NT2/D1 (cell line): ENCODE data around the gene SLIT1.

Experiments
- DNase-seq: peaks from one replicate; pipeline ENCODE4 v3.0.0-alpha.2; 2011; ENCODE audit warnings: low read depth, low spot score
- H3K27me3 ChIP-seq: 2 replicates; pipeline ENCODE4 v1.6.0; 2011; ENCODE audit warnings: mild to moderate bottlenecking; ENCODE audit not compliant: insufficient read length, insufficient read depth
- H3K36me3 ChIP-seq: 2 replicates; pipeline ENCODE4 v1.6.1; 2011; ENCODE audit warnings: mild to moderate bottlenecking, low read length, mixed read lengths; ENCODE audit not compliant: insufficient read depth, insufficient read length
- H3K4me1 ChIP-seq: 2 replicates; pipeline ENCODE4 v1.5.1; 2011; ENCODE audit not compliant: insufficient read depth, insufficient read length
- H3K4me3 ChIP-seq: 2 replicates; pipeline ENCODE4 v1.5.1; 2011; ENCODE audit warnings: low read depth; ENCODE audit not compliant: insufficient read length
- H3K9ac ChIP-seq: 2 replicates; pipeline ENCODE4 v1.6.0; 2011; ENCODE audit warnings: low read depth; ENCODE audit not compliant: insufficient read length
- H3K9me3 ChIP-seq: 2 replicates; pipeline ENCODE4 v1.5.1; 2011; ENCODE audit warnings: mild to moderate bottlenecking, low read length; ENCODE audit not compliant: insufficient read depth
- SUZ12 ChIP-seq: IDR thresholded peaks from 2 replicates; pipeline ENCODE4 v1.6.1; 2011; ENCODE audit not compliant: insufficient read length, insufficient read depth; ENCODE audit errors: extremely low read depth
- YY1 ChIP-seq: IDR thresholded peaks from 2 replicates; pipeline ENCODE4 v1.6.1; 2011; ENCODE audit not compliant: insufficient read length, insufficient read depth
- ZNF274 ChIP-seq: IDR thresholded peaks from 2 replicates; pipeline ENCODE4 v1.6.1; 2011; ENCODE audit warnings: mild to moderate bottlenecking, low read depth, low read length

Gene SLIT1

DNA sequence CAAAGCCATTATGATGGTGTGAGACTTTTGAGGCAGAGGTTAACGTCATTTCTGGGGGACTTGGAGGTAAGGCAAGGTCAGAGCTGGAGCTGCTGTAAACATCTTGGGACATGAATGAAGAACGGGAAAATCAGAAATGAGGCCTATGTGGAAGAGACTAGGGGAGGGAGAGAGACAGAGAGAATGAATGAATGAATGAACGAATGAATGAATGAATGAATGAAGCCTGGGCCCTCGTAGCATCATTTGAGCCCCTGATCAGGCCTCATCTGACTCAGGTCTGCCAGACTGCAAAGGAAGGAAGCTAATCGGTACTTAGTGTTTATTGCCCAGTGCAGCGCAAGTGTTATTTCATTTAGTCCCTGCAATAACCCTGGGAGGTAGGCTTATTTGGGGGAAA is 79.6 kb downstream of the SLIT1 start:
- no peak for TF ChIP-seq ZNF274
- no peak for TF ChIP-seq SUZ12
- TF ChIP-seq YY1: no peak

DNA sequence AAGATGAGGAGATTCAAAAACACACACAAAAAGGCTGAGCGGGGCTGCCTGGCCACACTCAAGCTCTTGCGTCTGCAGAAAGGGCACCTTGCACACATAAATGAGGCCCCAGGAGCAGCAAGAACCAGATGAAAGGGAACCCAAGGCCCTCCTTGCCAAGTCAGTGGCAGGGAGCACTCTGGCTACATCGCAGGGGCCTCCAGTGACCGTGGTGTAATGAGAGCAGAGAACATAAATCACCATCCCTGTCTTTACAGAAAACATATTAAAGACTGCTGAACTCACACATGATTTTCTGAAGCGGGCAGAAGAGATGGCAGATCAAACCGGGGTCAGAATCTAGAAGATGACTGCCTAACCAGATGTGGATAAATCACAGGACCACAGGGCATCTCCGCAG is 80.5 kb downstream of the SLIT1 start:
- no peaks in the 10 kb centered on the region for H3K36me3 ChIP-seq
- no peaks in the 10 kb centered on the region for H3K9me3 ChIP-seq
- TF ChIP-seq YY1: no peak
- no peak for TF ChIP-seq ZNF274
- no peak for TF ChIP-seq SUZ12
- DNase-seq: no peak
- no peak overlapping the region for H3K9ac ChIP-seq
- H3K27me3 ChIP-seq: no peaks in the 10 kb centered on the region
- no peak overlapping the region for H3K4me3 ChIP-seq
- H3K4me1 ChIP-seq: peaks cover 10% of the 10 kb centered on the region

More for the DNA sequence above, 79.6 kb downstream of the SLIT1 start:
- Histone ChIP-seq H3K4me3 (no peak overlapping the region), H3K27me3 (no peaks in the 10 kb centered on the region), H3K36me3 (no peaks in the 10 kb centered on the region), H3K9ac (no peak overlapping the region), H3K9me3 (no peaks in the 10 kb centered on the region), H3K4me1 (peaks cover 6% of the 10 kb centered on the region)
- DNase-seq: no peak

DNA sequence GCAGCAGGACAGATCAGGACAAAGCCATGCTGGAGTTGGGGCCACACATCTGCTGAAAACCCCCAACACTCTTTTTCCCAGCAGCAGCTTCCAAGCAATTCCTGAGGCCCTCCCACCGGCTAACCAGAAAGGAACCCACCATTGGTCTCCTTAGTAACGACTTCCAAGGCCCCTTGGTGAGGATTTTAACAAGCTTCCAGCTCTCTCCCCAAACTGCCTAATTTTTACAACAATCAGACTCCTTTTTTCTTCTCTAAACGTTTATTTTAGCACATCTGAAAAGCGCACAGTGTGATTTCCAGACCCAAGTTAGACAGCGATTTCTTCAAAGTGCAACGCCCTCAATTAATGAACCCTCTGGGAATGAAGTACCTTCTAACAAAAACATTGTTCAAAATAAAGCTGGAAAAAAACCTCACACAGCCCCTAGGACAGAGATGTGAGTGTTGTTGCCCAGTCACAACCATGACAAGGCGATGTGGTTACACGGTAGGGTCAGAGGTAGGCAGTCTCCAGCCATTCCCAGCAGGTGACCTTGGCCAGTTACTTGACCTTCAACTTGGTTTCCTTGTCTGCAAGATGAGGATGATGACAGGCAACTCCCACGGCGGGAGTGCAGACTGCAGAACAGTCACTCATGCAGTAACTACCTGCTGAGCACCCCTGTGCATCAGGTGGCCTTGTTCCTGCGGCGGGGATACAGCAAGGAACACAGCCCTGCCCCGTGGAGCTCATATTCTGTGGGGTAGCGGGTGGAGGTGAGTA is 82.3 kb downstream of the SLIT1 start:
- no peaks in the 10 kb centered on the region for H3K27me3 ChIP-seq
- no peaks in the 10 kb centered on the region for H3K9me3 ChIP-seq
- H3K9ac ChIP-seq: no peak overlapping the region
- H3K36me3 ChIP-seq: no peaks in the 10 kb centered on the region
- no peak for TF ChIP-seq YY1
- no peak for TF ChIP-seq ZNF274
- TF ChIP-seq SUZ12: no peak
- H3K4me1 ChIP-seq: peaks cover 10% of the 10 kb centered on the region
- H3K4me3 ChIP-seq: no peak overlapping the region
- no peak for DNase-seq

DNA sequence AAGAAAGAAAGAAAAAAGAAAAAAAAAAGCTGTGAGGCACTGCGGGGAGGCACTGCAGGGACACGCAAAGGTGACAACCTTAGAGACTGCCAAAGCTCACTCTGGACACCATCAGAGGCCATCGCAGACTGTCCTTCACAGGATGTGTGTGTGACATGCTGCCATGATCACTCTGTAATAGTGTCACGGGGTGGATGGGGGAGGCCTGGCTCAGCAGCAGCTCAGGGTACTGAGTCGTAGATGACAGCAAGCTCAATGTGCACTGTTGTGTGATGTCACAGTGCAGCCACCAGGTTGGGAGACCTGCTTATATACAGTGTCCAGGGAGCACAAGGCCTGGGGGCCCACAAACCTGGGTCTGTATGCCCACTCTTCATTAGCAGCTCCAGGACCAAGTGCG is 83.3 kb downstream of the SLIT1 start:
- H3K27me3 ChIP-seq: no peaks in the 10 kb centered on the region
- H3K4me1 ChIP-seq: peaks cover 10% of the 10 kb centered on the region
- TF ChIP-seq YY1: no peak
- TF ChIP-seq SUZ12: no peak
- TF ChIP-seq ZNF274: no peak

DNA sequence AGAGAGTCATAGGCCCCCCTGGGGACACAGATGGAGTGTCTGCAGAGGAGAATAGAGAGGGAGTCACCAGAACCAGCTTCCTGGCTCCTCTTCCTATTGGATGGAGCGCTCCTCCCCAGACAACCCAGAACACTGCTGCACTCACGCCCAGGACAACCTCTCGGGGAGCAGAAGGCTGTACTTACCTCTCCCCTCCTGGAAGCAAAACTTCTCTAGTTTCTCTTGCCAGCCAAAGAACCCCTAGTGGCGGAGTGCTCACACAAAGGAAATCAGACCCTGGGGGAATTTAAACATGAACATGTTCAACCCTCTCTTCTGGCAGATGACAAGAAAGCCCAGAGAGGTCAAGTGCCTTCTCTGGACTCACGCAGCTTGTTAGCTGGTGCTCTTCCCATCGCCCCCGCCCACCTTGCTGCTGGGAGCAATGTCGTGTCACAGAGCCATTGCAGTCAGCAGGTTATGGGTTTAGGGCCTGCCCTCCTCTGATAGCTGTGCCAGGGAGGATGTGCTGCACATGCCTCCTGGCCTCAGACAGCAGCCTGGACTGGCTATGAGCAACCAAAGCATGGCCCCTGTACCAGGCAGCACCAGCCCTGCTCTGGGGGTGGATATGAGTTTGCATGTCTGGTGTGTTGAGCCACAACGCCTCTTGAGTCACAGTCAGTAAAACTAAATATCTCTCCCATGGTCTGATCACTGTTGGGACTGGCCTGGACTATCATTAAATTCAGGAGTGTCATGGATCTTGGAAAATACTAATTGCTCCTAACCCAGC is 84.4 kb downstream of the SLIT1 start:
- H3K36me3 ChIP-seq: no peaks in the 10 kb centered on the region
- TF ChIP-seq YY1: no peak
- TF ChIP-seq ZNF274: no peak
- no peak for TF ChIP-seq SUZ12
- H3K9me3 ChIP-seq: no peaks in the 10 kb centered on the region
- H3K9ac ChIP-seq: no peak overlapping the region
- no peak overlapping the region for H3K4me3 ChIP-seq
- peaks cover 10% of the 10 kb centered on the region for H3K4me1 ChIP-seq
- H3K27me3 ChIP-seq: no peaks in the 10 kb centered on the region
- no peak for DNase-seq

More for the DNA sequence above, 83.3 kb downstream of the SLIT1 start:
- no peak overlapping the region for H3K4me3 ChIP-seq
- no peak for DNase-seq
- H3K9ac ChIP-seq: no peak overlapping the region
- H3K36me3 ChIP-seq: no peaks in the 10 kb centered on the region
- no peaks in the 10 kb centered on the region for H3K9me3 ChIP-seq

DNA sequence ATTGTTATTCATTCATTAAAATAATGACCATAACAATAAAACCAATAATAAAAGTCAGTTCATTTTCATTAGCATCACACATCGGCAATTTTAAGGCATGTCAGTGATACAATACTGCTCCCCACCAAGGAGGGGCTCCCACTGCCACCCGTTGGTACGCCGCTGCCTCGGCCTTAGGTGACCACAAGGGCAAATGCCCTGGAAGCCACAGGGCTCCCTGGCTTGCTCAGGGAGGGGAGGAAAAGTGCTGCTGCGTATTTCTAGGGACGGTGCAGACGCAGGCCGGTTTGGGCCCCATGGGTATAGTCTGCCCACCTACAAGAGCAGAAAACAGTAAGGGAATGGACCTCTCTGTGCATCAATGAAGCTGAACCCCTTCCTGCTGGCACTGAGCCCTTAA is 85.1 kb downstream of the SLIT1 start:
- no peak for DNase-seq
- Histone ChIP-seq H3K9ac (no peak overlapping the region), H3K4me1 (peaks cover 14% of the 10 kb centered on the region), H3K27me3 (no peaks in the 10 kb centered on the region), H3K36me3 (no peaks in the 10 kb centered on the region), H3K4me3 (no peak overlapping the region), H3K9me3 (no peaks in the 10 kb centered on the region)
- TF ChIP-seq SUZ12 (no peak), YY1 (no peak), ZNF274 (no peak)

DNA sequence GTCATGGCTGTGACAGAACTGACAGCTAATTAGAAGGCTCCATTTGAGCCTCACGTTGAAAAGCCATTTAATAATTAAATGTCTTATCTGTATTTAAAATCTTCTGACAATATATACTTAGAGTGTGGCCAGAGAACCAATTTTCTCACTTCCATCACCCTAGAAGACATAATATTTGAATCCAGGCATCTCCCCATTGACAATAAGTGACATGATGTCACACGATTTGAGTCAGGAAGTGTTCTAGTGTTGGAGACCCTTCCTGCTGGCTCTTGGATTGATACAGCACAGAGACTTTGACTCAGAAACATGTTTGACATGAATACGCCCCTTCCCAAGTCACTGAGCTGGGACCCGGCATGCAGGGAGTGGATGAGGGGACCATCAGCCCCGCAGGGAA is 85.9 kb downstream of the SLIT1 start:
- H3K9ac ChIP-seq: no peak overlapping the region
- peaks cover 14% of the 10 kb centered on the region for H3K4me1 ChIP-seq
- no peaks in the 10 kb centered on the region for H3K9me3 ChIP-seq
- TF ChIP-seq YY1 (no peak), SUZ12 (no peak), ZNF274 (no peak)
- no peak overlapping the region for H3K4me3 ChIP-seq
- no peaks in the 10 kb centered on the region for H3K27me3 ChIP-seq
- DNase-seq: no peak
- no peaks in the 10 kb centered on the region for H3K36me3 ChIP-seq
